ENCODE results near the gene KIF6. TPM values are rescaled to one million over a fixed set of nuclear protein-coding genes. Genes with fewer than 3 reads are reported as not detected.

Gene KIF6
- total RNA-seq, 2 experiments from 2014 or later, result not detected

DNA sequence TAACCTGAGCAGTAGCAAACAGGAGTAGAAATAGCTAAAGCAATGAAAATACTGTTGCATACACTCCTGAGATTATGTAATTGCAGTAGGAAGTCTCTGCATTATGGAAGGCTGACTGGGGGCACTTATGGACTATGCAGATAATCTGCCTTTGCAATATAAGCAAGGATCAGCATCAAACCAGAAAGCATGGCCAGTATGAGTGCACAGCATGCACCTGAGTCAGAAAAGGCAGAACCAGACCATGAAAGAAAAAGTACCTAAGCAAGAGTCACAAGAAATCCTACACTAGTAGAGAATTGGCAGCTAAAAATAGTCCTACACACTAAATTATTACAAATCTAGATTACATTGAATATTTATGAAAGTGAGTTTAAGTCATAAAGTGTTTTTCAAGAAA lies 164.3 kb downstream of the KIF6 start:
- peaks cover 20% of the 10 kb centered on the region for H3K27me3 Mint-ChIP-seq
- H3K9me3 Mint-ChIP-seq, result no peaks in the 10 kb centered on the region
- no peaks in the 10 kb centered on the region for H3K36me3 Mint-ChIP-seq
- POLR2A ChIA-PET, result no interaction called here
- no peak overlapping the region for H3K27ac Mint-ChIP-seq
- ATAC-seq (ENCODE audit: low read depth), result no peak
- no peak overlapping the region for H3K4me3 Mint-ChIP-seq
- no peak for DNase-seq
- H3K4me1 Mint-ChIP-seq, result no peaks in the 10 kb centered on the region

DNA sequence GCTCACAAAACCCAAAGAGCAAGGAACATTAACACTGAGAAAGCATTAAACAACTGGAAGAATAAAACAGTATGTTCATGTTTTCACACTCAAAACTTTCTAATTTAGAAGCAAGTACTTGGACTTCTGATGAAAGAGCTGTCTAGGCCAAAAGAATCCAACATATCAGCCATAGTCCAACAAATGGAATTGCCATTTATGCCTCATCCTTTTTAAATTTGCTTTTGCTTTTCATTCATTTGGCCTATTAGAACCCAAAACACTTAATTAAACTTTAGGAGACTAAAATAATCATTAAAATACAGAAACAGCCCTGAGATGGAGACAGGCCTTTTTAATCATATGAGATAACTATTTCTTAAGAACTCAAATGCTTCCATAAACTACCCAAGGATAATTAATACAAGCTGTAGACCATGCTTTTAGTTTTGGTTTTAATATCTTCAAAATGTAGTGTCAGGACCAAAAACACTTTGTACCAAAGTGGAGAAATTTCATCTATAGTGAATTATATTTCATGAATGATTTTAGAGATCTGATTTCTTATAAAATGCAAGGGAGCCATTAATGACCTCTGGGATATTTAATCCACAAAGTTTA lies 166.5 kb downstream of the KIF6 start:
- Mint-ChIP-seq H3K4me1 (no peaks in the 10 kb centered on the region), H3K27ac (no peak overlapping the region), H3K4me3 (no peak overlapping the region), H3K36me3 (no peaks in the 10 kb centered on the region), H3K27me3 (peaks cover 14% of the 10 kb centered on the region), H3K9me3 (no peaks in the 10 kb centered on the region)
- no peak for ATAC-seq (ENCODE audit: low read depth)
- DNase-seq, result no peak
- POLR2A ChIA-PET, result no interaction called here

DNA sequence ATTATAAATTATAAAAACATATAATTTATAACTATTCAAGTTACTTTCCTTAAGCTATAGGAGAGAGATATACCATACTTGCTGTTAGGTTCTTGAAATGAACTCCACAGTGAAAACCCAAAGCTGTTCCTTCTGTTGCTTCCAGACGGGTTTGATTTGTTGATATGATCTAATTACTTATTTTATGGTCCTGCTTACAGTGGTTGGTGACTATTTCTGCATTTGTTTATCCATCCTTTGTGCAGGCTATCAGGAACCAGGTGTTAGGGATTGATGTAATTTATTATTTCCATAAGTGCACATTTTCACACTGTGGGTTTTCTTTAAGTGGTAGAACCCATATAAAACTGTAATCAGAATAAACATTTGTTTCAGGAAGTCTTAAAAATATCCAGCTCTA lies 167.1 kb downstream of the KIF6 start:
- no peak overlapping the region for H3K4me3 Mint-ChIP-seq
- POLR2A ChIA-PET, result no interaction called here
- H3K27me3 Mint-ChIP-seq, result peaks cover 14% of the 10 kb centered on the region
- no peaks in the 10 kb centered on the region for H3K9me3 Mint-ChIP-seq
- H3K27ac Mint-ChIP-seq, result no peak overlapping the region
- ATAC-seq (ENCODE audit: low read depth), result no peak
- H3K4me1 Mint-ChIP-seq, result no peaks in the 10 kb centered on the region
- no peak for DNase-seq
- no peaks in the 10 kb centered on the region for H3K36me3 Mint-ChIP-seq

DNA sequence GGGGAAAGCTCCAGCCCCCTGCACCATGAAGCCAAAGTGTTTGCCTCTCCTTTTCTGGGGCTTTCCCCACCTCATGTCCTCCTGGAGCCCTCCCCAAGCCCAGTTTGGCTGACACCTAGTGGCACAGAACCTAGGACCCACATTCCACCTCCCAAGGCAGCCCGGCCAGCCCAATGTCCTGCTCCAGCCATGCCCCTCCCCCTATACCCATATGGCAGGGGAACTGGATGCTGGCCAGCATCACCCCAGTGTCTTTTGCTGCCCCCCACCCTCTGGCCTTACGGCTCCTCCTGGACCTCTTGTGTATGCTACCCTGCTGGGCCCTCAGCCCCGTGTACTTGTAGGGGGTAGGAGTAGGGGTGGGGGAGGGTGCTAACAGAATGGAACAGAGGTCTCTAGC lies 170.1 kb downstream of the KIF6 start:
- POLR2A ChIA-PET, result no interaction called here
- no peak for DNase-seq
- no peak overlapping the region for H3K4me3 Mint-ChIP-seq
- no peak for ATAC-seq (ENCODE audit: low read depth)
- peaks cover 8% of the 10 kb centered on the region for H3K27me3 Mint-ChIP-seq
- no peaks in the 10 kb centered on the region for H3K4me1 Mint-ChIP-seq
- no peaks in the 10 kb centered on the region for H3K36me3 Mint-ChIP-seq
- H3K9me3 Mint-ChIP-seq, result no peaks in the 10 kb centered on the region
- H3K27ac Mint-ChIP-seq, result no peak overlapping the region

DNA sequence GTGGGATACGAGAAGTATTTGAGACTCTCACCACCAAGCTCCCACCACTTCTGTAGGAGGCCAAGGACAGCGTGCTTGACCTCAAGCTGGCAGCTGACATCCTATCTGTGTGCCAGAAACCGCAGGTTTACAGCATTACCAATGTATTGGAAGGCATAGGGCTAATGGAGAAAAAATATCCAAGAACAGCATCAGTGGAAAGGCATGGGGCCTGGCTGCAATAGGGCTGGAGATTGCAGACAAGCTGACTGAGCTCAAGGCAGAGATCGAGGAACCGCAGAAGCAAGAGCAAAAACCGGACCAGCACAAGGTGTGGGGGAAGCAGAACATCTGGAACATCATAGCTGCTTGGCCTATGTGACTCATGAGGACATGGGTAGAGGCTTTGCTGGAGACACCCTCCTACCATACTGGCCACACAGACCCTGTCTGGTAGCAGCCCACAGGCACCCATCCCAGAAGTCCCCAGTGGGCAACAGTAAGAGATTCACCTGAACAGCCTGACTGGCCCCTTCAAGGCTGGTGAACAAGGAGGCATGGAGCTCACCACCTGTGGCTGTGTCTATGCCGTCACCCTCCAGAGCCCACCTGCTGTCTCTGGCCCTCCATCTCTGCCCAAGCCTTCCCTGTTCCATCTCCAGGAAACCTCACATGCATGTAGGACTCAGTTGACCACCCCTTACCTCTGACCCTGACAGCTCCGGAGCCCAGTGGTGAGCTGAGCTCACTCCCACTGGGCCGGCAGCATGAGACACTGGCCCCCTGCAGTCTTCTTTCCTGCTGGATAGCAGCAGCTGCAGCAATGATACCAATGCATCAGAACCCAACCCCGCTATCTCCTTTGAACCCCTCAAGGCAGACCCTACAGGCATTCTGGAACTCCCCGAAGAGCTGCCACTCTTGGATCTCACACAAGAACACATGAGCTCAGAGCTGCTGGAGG lies 171.1 kb downstream of the KIF6 start:
- POLR2A ChIA-PET, result no interaction called here
- Mint-ChIP-seq H3K9me3 (no peaks in the 10 kb centered on the region), H3K4me3 (no peak overlapping the region), H3K27me3 (peaks cover 8% of the 10 kb centered on the region), H3K36me3 (no peaks in the 10 kb centered on the region), H3K4me1 (no peaks in the 10 kb centered on the region), H3K27ac (no peak overlapping the region)
- DNase-seq (no peak), ATAC-seq (ENCODE audit: low read depth) (no peak)

DNA sequence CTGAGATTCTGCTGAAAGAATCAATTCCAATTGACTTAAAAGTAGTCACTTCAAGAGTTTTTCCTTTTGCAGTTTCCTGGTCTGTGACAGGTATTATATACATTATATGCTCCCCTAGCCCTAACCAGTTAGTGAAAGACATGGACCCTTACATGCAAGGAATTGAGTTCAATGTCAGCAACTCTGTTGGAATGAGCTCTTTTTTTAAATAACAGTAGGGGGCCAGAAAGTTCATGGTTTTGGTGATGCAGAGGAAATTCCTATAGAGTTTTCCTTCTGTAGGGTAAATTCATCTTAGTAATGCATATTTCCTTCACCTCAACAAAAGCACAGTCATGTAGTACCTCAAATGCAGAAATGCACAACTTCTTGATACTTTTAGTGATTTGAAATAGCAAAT lies 172.2 kb downstream of the KIF6 start:
- POLR2A ChIA-PET, result no interaction called here
- no peaks in the 10 kb centered on the region for H3K4me1 Mint-ChIP-seq
- ATAC-seq (ENCODE audit: low read depth) (no peak), DNase-seq (no peak)
- H3K4me3 Mint-ChIP-seq, result no peak overlapping the region
- H3K9me3 Mint-ChIP-seq, result no peaks in the 10 kb centered on the region
- peaks cover 8% of the 10 kb centered on the region for H3K27me3 Mint-ChIP-seq
- no peak overlapping the region for H3K27ac Mint-ChIP-seq
- H3K36me3 Mint-ChIP-seq, result no peaks in the 10 kb centered on the region

DNA sequence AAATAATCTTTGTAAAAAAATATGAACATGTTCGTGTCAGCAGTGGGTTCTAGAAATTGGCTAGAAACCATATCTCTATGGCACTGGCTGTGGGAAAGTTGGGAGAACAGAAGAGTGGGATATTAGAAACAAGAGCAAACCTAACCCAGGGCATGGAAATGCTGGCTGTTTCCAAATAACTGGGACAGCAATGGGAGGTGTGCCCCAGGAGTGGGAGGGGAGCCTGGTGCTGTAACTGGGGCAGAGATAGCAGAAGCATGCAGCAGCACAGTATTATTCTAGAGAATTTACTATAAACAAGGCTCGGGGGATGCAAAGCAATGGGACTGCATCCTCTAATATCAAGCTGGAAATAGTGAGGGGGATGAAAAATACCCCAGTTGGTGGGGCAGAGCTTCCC lies 175.0 kb downstream of the KIF6 start:
- H3K36me3 Mint-ChIP-seq, result no peaks in the 10 kb centered on the region
- H3K27me3 Mint-ChIP-seq, result peaks cover 11% of the 10 kb centered on the region
- no peaks in the 10 kb centered on the region for H3K4me1 Mint-ChIP-seq
- H3K9me3 Mint-ChIP-seq, result no peaks in the 10 kb centered on the region
- H3K27ac Mint-ChIP-seq, result no peak overlapping the region
- DNase-seq (no peak), ATAC-seq (ENCODE audit: low read depth) (no peak)
- H3K4me3 Mint-ChIP-seq, result no peak overlapping the region
- POLR2A ChIA-PET, result no interaction called here

DNA sequence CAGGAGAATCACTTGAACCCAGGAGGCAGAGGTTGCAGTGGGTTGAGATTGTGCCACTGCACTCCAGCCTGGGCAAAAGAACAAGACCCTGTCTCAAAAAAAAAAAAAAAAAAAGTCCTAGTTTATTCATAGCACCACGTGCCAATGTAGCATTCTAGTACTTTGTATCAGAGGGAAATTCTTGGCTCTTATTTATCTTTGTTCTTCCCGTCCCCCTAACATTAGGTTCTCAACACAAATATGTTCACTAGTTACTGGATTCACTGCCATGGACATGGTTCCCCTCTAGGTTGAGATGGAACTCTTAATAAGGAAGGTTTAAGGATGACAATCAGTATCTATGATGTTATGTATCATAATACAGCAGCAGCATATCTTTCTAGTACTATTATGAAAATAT lies 178.5 kb downstream of the KIF6 start:
- ATAC-seq (ENCODE audit: low read depth) (no peak), DNase-seq (no peak)
- Mint-ChIP-seq H3K36me3 (no peaks in the 10 kb centered on the region), H3K4me1 (no peaks in the 10 kb centered on the region), H3K4me3 (no peak overlapping the region), H3K27ac (no peak overlapping the region), H3K27me3 (peaks cover 13% of the 10 kb centered on the region), H3K9me3 (no peaks in the 10 kb centered on the region)
- POLR2A ChIA-PET, result no interaction called here

DNA sequence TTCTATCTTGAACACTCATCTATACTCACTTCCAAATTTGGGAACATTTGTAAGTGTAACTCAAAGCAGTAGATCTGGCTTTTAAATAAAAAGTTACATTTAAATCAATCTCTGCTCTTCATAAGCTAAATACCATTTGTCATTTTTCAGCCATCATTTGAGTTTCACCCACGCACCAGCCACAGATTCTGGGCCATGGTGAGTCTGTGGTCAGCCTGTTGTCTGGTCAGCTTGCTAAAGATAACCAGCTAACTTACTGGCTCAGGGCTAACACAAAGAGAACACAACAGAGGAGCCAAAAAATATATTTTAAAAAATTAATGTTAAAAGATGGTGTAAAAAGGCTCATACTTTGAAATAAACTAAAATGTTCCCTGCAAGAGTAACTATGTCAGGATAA lies 181.3 kb downstream of the KIF6 start:
- no peaks in the 10 kb centered on the region for H3K9me3 Mint-ChIP-seq
- no peaks in the 10 kb centered on the region for H3K4me1 Mint-ChIP-seq
- ATAC-seq (ENCODE audit: low read depth) (no peak), DNase-seq (no peak)
- POLR2A ChIA-PET, result no interaction called here
- H3K4me3 Mint-ChIP-seq, result no peak overlapping the region
- H3K27me3 Mint-ChIP-seq, result peaks cover 14% of the 10 kb centered on the region
- no peak overlapping the region for H3K27ac Mint-ChIP-seq
- H3K36me3 Mint-ChIP-seq, result no peaks in the 10 kb centered on the region

DNA sequence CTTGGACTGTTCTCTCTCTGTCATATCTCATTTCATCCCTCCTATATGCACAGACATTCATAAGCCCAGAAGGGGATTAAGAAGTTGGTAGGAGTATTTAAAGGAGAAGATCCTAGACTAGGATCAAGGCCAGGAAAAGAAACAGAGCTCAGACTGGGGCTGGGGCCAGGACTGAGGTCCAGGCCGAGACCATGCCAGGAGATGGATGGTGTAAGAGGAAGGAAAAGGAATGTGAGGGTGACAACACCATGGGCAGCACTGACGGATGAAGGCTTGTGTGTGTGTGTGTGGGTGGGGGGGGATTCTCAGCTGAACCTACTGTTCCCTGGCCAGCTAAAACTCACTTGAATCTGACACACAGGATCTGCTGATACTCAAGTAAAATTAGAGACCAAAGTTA lies 182.1 kb downstream of the KIF6 start:
- Mint-ChIP-seq H3K4me3 (no peak overlapping the region), H3K4me1 (no peaks in the 10 kb centered on the region), H3K9me3 (no peaks in the 10 kb centered on the region), H3K27me3 (peaks cover 14% of the 10 kb centered on the region), H3K27ac (no peak overlapping the region), H3K36me3 (no peaks in the 10 kb centered on the region)
- ATAC-seq (ENCODE audit: low read depth) (no peak), DNase-seq (no peak)
- POLR2A ChIA-PET, result no interaction called here

DNA sequence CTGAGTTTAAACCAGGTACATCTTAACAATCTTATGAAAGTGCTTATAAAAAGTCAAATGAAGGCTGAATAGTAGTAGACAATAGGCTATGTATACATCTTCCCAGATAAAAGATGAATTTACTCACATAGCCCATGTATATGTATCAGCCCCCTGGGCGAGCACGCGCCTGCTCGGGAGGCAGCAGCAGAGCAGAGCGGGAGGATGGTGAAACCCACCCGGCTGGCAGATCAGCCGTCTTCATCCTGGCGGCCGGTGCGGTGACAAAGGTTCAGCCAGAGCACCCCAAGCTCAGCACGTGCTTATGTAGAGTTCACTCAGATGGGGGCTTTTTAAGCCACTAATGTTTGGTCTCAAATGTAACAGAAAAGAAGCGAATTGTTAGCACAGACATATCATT lies 184.8 kb downstream of the KIF6 start:
- Mint-ChIP-seq H3K4me1 (no peaks in the 10 kb centered on the region), H3K9me3 (no peaks in the 10 kb centered on the region), H3K27ac (no peak overlapping the region), H3K27me3 (peaks cover 5% of the 10 kb centered on the region), H3K36me3 (no peaks in the 10 kb centered on the region), H3K4me3 (no peak overlapping the region)
- DNase-seq (no peak), ATAC-seq (ENCODE audit: low read depth) (no peak)
- POLR2A ChIA-PET, result no interaction called here

DNA sequence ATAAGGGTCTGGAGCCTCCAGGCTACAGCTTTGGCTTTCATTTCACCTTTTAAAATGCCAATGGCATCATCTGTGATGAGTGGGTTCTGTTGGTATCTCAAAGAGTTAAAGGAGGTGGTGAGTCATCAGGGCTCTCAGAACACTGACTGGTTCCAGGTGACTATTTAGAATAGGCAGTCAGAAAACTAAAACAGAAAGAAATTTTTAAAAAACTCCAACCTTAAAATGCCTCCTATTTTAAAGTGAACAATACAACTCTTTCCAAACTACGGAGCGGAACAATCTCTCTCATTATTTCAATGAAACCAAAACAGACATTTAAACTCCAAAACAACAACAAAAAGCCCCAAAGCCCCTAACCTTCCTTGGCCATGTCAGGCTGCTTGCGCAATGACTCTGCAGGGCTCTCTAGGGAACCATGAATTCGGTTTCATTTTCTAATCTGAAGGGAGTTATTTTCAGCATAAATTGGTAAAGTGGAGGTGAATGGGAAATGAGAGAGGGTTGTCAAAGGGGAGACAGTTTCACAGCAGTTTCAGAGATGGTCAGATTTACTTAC lies 194.9 kb downstream of the KIF6 start:
- Mint-ChIP-seq H3K27me3 (peaks cover 10% of the 10 kb centered on the region), H3K27ac (no peak overlapping the region), H3K9me3 (peaks cover 3% of the 10 kb centered on the region), H3K4me1 (peaks cover 4% of the 10 kb centered on the region), H3K36me3 (no peaks in the 10 kb centered on the region), H3K4me3 (no peak overlapping the region)
- no peak for ATAC-seq (ENCODE audit: low read depth)
- no peak for DNase-seq
- POLR2A ChIA-PET, result no interaction called here

DNA sequence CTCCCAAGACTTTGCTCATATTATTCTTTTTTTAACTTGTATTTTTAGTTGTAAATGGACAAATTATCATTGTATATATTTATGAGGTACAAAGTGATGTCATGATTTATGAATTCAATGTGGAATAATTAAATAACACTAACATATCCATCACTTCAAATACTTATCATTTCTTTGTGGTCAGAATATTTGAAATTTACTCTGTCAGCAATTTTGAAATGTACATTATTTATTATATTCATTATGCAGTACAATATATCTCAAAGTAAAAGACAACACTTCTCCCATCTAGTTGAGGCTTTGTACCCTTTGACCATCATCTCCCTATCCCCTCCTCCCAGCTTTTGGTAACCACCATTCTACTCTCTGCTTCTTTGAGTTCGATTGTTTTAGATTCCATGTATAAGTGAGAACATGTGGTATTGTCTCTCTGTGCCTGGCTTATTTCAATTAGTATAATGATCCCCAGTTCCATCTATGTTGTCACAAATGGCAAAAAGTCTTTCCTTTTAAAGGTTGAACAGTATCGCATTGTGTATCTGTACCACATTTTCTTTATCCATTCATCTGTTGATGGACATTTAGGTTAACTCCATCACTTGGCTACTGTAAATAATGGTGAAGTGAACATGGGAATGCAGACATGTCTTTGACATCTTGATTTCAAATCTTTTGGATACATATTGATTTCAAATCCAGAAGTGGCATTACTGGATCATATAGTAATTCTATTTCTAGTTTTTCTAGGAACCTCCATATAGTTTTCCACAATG lies 197.2 kb downstream of the KIF6 start:
- POLR2A ChIA-PET, result no interaction called here
- Mint-ChIP-seq H3K4me1 (peaks cover 4% of the 10 kb centered on the region), H3K27me3 (peaks cover 8% of the 10 kb centered on the region), H3K27ac (no peak overlapping the region), H3K4me3 (no peak overlapping the region), H3K9me3 (peaks cover 3% of the 10 kb centered on the region), H3K36me3 (no peaks in the 10 kb centered on the region)
- no peak for ATAC-seq (ENCODE audit: low read depth)
- no peak for DNase-seq

All from activated naive CD8-positive, alpha-beta T cell treated with anti-CD3 and anti-CD28 coated beads, Interleukin-2, amount 10 ng/mL, durations not matched to agents 7 days and 5 days (primary cell).